Thyroid gland (tissue), 4 donors: ENCODE measurements around the gene SFXN5. TPM values are rescaled to one million over a fixed set of nuclear protein-coding genes. Genes with fewer than 3 reads are reported as not detected.

Experiments
- DNase-seq, 2 donors: peaks; one replicate each; pipeline ENCODE4 v3.0.0-alpha.2; 2019
- H3K27ac ChIP-seq, 3 donors: fragments of 200-600 bp; sonication (generic); 1 replicate in 2 of 3; 2 replicates in 1 of 3; pipeline ENCODE4 v1.5.1; 2016 to 2019; ENCODE audit warnings: mild to moderate bottlenecking in 1 of 3, moderate library complexity in 1 of 3
- H3K27me3 ChIP-seq: fragments of 200-600 bp; sonication (generic); one replicate; pipeline ENCODE4 v1.5.1; 2019
- H3K36me3 ChIP-seq, 2 donors: fragments of 200-600 bp; sonication (generic); one replicate each; pipeline ENCODE4 v1.5.1; 2016 to 2019
- H3K4me1 ChIP-seq, 2 donors: fragments of 200-600 bp; sonication (generic); one replicate each; pipeline ENCODE4 v1.5.1; 2017 to 2019
- H3K4me3 ChIP-seq, 3 donors: fragments of 200-600 bp; sonication (generic); replicated peaks in 1 of 3; 1 replicate in 2 of 3; 2 replicates in 1 of 3; pipeline ENCODE4 v1.5.1; 2016; ENCODE audit warnings: mild to moderate bottlenecking in 1 of 3
- H3K9me3 ChIP-seq: fragments of 200-600 bp; sonication (generic); one replicate; pipeline ENCODE4 v1.5.1; 2017
- POLR2A ChIP-seq, 2 donors: fragments of 450-650 bp; IDR thresholded peaks; one replicate each; pipeline ENCODE4 v1.6.1; 2017; ENCODE audit warnings: antibody characterized with exemption in 2 of 2, mild to moderate bottlenecking in 2 of 2, moderate library complexity in 1 of 2
- WGBS, 2 donors: methylation state at CpG; one replicate each; pipeline ENCODE4 v1.1.5; 2017; 5-methylcytosine and 5-hydroxymethylcytosine counted together
- intact Hi-C: fragments of 100-400 bp; cut with DNase I; formaldehyde crosslinking; loops from one replicate; pipeline ENCODE4 v1.15.1; 2023
- total RNA-seq, 4 donors: library from RNA; depleted of rRNA; stranded (reverse); fragments of >200 nt; gene quantifications; one replicate each; pipeline ENCODE4 v1.2.3, GENCODE V29; 2016
- TF ChIP-seq, protein P1 (sequence below), 6 experiments: fragments of 200-600 bp in 3 of 6; fragments of 450-650 bp in 3 of 6; sonication (generic) in 3 of 6; IDR thresholded peaks; one replicate each; pipeline ENCODE4 v1.5.1; 2016 to 2019; ENCODE audit warnings: antibody characterized with exemption in 6 of 6, mild to moderate bottlenecking in 2 of 6, inconsistent platforms in 1 of 6, moderate library complexity in 1 of 6

The SFXN5 gene
- total RNA-seq, 4 donors from 2014 or later: 10.3 to 17.2 (median 16.5) TPM

DNA sequence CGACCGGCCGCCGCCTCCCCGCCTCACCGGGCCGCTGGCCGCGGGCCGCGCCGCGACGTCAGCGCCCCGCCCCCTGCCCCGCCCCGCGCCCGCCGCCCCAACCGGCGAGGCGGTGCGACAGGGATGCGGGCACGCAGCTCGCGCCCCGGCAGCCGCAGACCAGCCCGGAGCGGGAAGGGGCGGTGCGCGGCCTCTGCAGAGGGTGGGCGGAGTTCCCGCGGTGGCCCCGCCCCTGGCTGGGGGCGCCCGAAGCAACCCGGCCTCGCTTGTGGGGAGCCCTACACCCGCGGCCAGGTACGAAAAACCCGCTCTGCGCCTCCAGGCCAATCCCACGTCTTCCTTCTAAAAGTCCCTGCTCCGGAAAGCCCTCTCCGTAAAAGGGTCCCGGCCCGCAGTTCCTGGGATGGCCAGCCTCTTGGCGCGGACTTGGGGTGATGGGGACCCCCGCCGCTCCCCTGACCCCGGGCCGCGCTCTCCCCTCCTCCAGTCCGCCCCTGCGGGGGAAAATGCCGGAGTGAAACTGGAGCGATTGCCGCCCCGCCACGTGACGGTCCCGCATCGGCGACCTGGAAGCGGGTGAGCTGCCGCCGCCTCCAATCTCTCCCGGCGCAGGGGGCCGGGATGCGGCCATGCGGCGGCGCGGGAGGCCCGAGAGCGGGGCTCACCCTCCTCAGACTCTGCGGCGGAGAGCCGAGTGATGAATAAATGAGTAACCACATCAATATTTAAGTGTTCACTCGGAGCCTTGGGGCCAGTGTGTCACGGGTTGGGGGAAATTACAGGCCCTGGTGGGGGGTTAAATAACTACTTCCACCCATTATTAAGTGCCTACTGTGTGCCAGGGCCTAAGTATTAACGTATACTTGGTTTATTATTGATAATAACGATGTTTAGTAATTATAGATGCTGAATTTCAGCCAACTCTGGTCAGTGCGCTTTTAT, 41.7 kb upstream of the SFXN5 start, which contains the start of gene RAB11FIP5:
Gene RAB11FIP5, minus strand, starts transcription at position 36 of the 942 bp plus-strand sequence. CDS start 171 bp downstream, outside the sequence.
- Histone ChIP-seq H3K27me3 (no peaks in the 10 kb centered on the region), H3K36me3 (no peaks in the 10 kb centered on the region), H3K27ac (peak within 1 kb of the TSS; percentile 54 to 91 (median 84)), H3K9me3 (no peaks in the 10 kb centered on the region), H3K4me1 (peaks cover 16% of the 10 kb centered on the region in 2 donors), H3K4me3 (peak within 1 kb of the TSS; percentile 72 to 94 (median 84))
- intact Hi-C loops: no loop called here
- WGBS, 2 donors: 16 to 17% methylated on average over 8 to 10 of the region's 93 CpGs
- peak; percentile 76 to 83 for DNase-seq
- peak in 1 of 2 donors; percentile 44 for TF ChIP-seq POLR2A (IDR thresholded peaks at IDR 0.05)
- TF ChIP-seq, protein P1, sequence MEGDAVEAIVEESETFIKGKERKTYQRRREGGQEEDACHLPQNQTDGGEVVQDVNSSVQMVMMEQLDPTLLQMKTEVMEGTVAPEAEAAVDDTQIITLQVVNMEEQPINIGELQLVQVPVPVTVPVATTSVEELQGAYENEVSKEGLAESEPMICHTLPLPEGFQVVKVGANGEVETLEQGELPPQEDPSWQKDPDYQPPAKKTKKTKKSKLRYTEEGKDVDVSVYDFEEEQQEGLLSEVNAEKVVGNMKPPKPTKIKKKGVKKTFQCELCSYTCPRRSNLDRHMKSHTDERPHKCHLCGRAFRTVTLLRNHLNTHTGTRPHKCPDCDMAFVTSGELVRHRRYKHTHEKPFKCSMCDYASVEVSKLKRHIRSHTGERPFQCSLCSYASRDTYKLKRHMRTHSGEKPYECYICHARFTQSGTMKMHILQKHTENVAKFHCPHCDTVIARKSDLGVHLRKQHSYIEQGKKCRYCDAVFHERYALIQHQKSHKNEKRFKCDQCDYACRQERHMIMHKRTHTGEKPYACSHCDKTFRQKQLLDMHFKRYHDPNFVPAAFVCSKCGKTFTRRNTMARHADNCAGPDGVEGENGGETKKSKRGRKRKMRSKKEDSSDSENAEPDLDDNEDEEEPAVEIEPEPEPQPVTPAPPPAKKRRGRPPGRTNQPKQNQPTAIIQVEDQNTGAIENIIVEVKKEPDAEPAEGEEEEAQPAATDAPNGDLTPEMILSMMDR (IDR thresholded peaks at IDR 0.05): no peak

DNA sequence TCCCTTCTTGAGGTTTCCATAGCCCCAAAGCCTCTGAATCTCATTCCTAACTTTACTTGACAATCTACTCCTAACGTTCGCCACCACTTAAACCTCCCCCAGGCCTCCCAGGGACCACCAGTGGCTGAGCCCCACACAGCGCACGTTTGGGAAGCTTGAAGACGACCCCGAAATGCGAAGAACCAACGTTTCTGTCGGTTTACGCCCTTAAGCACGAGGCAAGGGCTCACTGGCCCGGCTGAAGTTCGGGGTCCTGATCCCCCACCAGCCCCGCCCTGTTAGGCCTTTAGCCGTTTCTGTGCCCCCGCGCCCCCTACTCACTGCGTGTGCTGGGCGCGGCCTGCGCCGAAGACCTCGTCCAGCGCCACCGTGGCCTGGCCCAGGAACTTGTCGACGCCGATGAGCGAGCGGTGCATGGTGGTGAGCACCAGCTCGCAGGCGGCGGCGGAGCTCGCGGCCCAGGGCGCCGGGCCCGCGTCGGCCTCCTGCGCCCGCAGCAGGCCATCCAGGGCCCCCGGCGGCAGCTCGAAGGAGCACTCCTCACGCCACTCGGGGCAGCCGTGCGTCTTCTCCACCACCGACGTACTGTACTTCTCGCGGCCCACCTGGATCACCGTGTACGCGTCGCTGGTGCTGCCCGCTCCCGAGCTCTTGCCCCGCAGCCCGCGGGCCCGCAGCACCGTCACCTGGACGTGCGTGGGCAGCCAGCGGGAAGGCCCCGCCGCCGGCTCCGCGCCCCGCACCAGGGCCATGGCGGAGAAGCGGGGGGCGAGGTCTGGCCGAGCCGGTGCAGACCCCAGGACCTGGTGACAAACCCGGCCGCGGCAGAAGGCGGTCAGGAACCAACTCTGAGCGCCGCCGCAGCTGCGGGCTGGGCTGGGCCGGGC, 40.8 kb upstream of the SFXN5 start:
- TF ChIP-seq, protein P1 (IDR thresholded peaks at IDR 0.05): no peak
- peak in 1 of 2 donors; percentile 59 for TF ChIP-seq POLR2A (IDR thresholded peaks at IDR 0.05)
- Histone ChIP-seq H3K4me1 (peaks cover 16 to 23% of the 10 kb centered on the region in 2 donors), H3K27me3 (no peaks in the 10 kb centered on the region), H3K27ac (peak overlapping the region; percentile 53 to 84 (median 76)), H3K36me3 (no peaks in the 10 kb centered on the region), H3K4me3 (peak overlapping the region; percentile 72 to 94 (median 84)), H3K9me3 (no peaks in the 10 kb centered on the region)
- intact Hi-C loops: no loop called here
- WGBS, 2 donors: 10 to 22% methylated on average over 11 to 22 of the region's 88 CpGs
- peak; percentile 35 to 37 for DNase-seq

DNA sequence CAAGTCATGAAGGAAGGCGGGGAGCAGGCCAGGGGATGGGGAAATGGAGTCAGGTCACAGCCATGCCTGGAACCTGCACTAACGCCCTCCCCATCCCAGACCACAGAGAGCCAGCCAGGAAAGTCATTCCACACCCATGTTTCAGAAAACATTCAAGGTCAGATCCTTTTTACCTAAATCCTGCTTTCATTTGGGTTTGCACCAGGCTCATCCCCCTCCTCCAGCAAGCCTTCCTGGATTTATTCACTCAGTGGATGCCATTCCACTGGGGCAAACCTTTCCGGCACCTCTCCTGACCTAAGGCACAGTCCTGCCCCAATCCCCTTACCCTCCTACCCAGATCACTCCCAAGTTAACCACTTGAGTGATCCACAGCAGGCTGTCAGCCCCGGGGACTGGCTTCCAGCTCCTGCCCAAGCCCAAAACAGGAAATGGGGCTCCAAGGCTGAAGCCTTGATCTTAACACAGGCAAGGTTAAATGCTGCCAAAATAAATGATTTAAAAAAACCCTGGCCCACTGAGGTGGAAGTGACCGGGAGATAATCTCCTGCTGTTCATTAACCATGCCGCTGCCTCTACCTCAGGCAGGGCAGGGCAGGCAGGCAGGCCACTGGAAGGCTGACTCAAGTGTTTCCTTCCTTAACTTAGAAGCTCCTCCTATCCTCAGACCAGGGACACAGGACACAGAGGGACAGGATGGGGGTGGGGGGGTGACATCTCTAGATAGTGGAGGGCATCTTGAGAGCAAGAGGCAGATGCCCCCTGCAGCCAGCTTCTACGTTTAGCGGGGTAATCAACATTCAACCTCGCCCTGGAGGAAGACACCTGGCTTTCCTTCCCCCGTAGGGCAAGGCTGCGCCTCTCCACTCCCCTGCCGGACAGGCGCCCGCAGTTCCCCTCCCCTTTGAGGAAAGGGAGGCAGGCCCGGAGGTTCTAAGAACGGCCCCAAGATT, 39.8 kb upstream of the SFXN5 start:
- H3K36me3 ChIP-seq: no peaks in the 10 kb centered on the region
- H3K4me1 ChIP-seq: peaks cover 16 to 33% of the 10 kb centered on the region in 2 donors
- H3K27me3 ChIP-seq: no peaks in the 10 kb centered on the region
- WGBS, 2 donors: 27 to 32% methylated on average over 16 of the region's 16 CpGs
- H3K27ac ChIP-seq: peak overlapping the region in 2 of 3 donors; percentile 76 to 84
- DNase-seq: peak; percentile 41 to 42
- no peaks in the 10 kb centered on the region for H3K9me3 ChIP-seq
- TF ChIP-seq, protein P1 (IDR thresholded peaks at IDR 0.05): no peak
- TF ChIP-seq POLR2A (IDR thresholded peaks at IDR 0.05): no peak
- H3K4me3 ChIP-seq: peak overlapping the region; percentile 72 to 94 (median 84)
- intact Hi-C loops: no loop called here

DNA sequence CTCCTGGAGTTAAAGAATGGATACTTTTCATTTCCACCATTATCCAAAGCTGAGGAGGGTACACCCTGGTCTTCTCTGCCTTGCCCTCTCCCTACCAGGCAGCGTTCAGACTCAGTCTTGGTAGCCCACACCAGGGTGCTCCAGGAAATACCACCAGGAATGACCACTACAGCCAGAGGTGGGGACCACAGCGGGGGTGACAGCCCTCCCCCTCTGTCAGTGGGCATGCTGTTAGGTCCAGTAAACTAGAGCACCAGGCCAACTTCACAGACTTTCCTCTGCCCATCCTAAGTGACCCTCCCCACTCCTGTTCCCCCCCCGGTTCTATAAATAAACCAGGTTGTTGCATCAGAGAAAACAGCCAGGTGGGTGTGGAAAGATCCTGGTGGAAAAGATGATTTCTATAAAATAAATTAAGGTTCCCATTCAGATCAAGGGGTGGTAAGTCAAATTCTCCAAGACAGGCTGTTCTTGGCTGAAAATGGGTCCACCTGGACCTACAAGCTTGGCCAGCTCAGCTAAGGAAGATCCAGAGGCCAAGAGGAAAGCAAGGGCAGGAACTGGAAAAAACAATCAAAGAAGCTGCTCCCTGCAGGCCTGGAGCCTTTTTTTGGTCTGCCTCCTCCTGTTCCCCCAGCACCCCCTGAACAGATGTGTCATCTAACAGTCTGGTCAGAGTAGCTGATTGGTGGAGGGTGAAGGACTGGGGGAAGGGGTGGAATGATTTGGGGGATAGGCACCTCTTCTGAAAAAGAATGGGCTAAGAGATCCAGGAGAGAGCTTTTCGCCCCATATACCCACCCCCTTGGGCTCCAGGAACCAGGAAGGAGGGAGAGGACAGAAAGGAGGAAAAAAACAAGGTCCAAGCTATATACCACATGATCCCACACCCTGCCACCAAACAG, 38.9 kb upstream of the SFXN5 start:
- no peak for DNase-seq
- Histone ChIP-seq H3K9me3 (no peaks in the 10 kb centered on the region), H3K27ac (no peak overlapping the region), H3K27me3 (no peaks in the 10 kb centered on the region), H3K4me1 (peaks cover 16 to 33% of the 10 kb centered on the region in 2 donors), H3K36me3 (no peaks in the 10 kb centered on the region), H3K4me3 (no peak overlapping the region)
- WGBS, 2 donors: 82 to 87% methylated on average over 4 of the region's 4 CpGs
- no peak for TF ChIP-seq POLR2A (IDR thresholded peaks at IDR 0.05)
- TF ChIP-seq, protein P1 (IDR thresholded peaks at IDR 0.05): no peak
- intact Hi-C loops: no loop called here
